Adrenal gland (tissue), 12 donors: Measurements from ENCODE around the gene ZCCHC18. TPM values are rescaled to one million over a fixed set of nuclear protein-coding genes. Genes with fewer than 3 reads are reported as not detected.

Source experiments
- DNase-seq, 7 donors: peaks; one replicate each; pipeline ENCODE4 v3.0.0-alpha.2; 2019 to 2020
- H3K27ac ChIP-seq, 5 donors: fragments of 200-600 bp; sonication (generic) in 4 of 5; 1 replicate in 3 of 5; 2 replicates in 2 of 5; pipeline versions ENCODE4 v1.5.1 to v1.8.0; 2016 to 2020; ENCODE audit warnings: mild to moderate bottlenecking in 1 of 5
- H3K27me3 ChIP-seq: fragments of 200-600 bp; 2 replicates; pipeline ENCODE4 v1.8.0; 2021
- H3K36me3 ChIP-seq, 2 donors: fragments of 200-600 bp; replicated peaks in 1 of 2; 1 replicate in 1 of 2; 2 replicates in 1 of 2; pipeline versions ENCODE4 v1.5.1 to v1.8.0; 2018 to 2022
- H3K4me1 ChIP-seq, 2 donors: fragments of 200-600 bp; replicated peaks in 1 of 2; 1 replicate in 1 of 2; 2 replicates in 1 of 2; pipeline versions ENCODE4 v1.5.1 to v1.8.0; 2018 to 2021
- H3K4me3 ChIP-seq, 4 donors: fragments of 200-600 bp; sonication (generic) in 3 of 4; one replicate each; pipeline ENCODE4 v1.5.1; 2016 to 2018
- H3K9me3 ChIP-seq, 3 donors: fragments of 200-600 bp; sonication (generic) in 1 of 3; replicated peaks in 1 of 3; 1 replicate in 2 of 3; 2 replicates in 1 of 3; pipeline versions ENCODE4 v1.5.1 to v1.8.0; 2016 to 2021
- CTCF ChIP-seq, 6 experiments: fragments of 450-650 bp in 4 of 6; fragments of 200-600 bp in 2 of 6; sonication (generic) in 1 of 6; IDR thresholded peaks; 1 replicate in 5 of 6; 2 replicates in 1 of 6; pipeline versions ENCODE4 v1.5.1 to v1.8.0; 2016 to 2021; ENCODE audit warnings: antibody characterized with exemption in 6 of 6, mild to moderate bottlenecking in 2 of 6, moderate library complexity in 1 of 6
- POLR2A ChIP-seq, 2 donors: fragments of 450-650 bp; IDR thresholded peaks; one replicate each; pipeline ENCODE4 v1.6.1; 2017; ENCODE audit warnings: antibody characterized with exemption in 2 of 2, mild to moderate bottlenecking in 2 of 2, moderate library complexity in 1 of 2
- WGBS, 4 donors: extraction: QIAGEN DNeasy Blood & Tissue Kit in 2 of 4; methylation state at CpG; one replicate each; pipeline versions ENCODE4 v1.1.5 to v1.1.7; 2013 to 2017; 5-methylcytosine and 5-hydroxymethylcytosine counted together
- intact Hi-C, 2 donors: fragments of 100-400 bp; cut with DNase I; formaldehyde crosslinking; loops; one replicate each; pipeline versions ENCODE4 v1.14.1 to v1.15.0; 2022 to 2023
- polyA plus RNA-seq, 3 donors: library from polyadenylated mRNA; stranded (reverse); fragments of 200-250 nt in 2 of 3; fragments of 350-450 nt in 1 of 3; fragmentation: Illumina TruSeq in 1 of 3; extraction: RNeasy Lipid Tissue Mini Kit (QIAGEN cat#74804) in 1 of 3; gene quantifications; one replicate each; pipeline ENCODE4 v1.2.3, GENCODE V29; 2013 to 2014
- total RNA-seq, 9 donors: library from RNA; depleted of rRNA in 4 of 9; stranded (reverse); fragments of >200 nt in 4 of 9; fragments of 120-200 nt in 1 of 9; fragmentation: NEBNext Ultra II Directional in 1 of 9; extraction: Animal tissue kit (Norgen Biotek cat#: 25700) in 1 of 9; gene quantifications; one replicate each; pipeline versions ENCODE4 v1.1.0 to v1.2.4, GENCODE V29; 2013 to 2023
- donor health status: healthy with polysubstance abuse.
- donor health status: Bipolar disorder and iron deficiency.
- donor health status: DM: yes; HTN: yes; CAD: no.
- donor health status: DM: no; HTN: no; CAD: no.
- donor health status: DM: no; HTN: no; CAD: no.
- donor health status: DM: yes; HTN: yes; CAD: no.

Gene ZCCHC18
- total and polyA plus RNA-seq, 12 donors, result 0.38 to 1.6 (median 0.78) TPM; not detected in 2

- Histone ChIP-seq H3K9me3 (no peaks in the 10 kb centered on the region), H3K36me3 (no peaks in the 10 kb centered on the region), H3K27me3 (peaks cover 6% of the 10 kb centered on the region), H3K4me1 (no peaks in the 10 kb centered on the region), H3K27ac (no peak overlapping the region), H3K4me3 (no peak overlapping the region)
- TF ChIP-seq POLR2A (IDR thresholded peaks at IDR 0.05), result no peak
- no peak for TF ChIP-seq CTCF (IDR thresholded peaks at IDR 0.05)
- WGBS, 4 donors, result 59 to 77% (median 62%) methylated on average over 5 of the region's 5 CpGs; no CpG with 5 or more reads in 1 of the 4 donors
- no peak for DNase-seq
- intact Hi-C loops, result no loop called here
These were observed 27.6 kb upstream of the ZCCHC18 start for GRCh38 chrX:104084534-104085277.

DNA sequence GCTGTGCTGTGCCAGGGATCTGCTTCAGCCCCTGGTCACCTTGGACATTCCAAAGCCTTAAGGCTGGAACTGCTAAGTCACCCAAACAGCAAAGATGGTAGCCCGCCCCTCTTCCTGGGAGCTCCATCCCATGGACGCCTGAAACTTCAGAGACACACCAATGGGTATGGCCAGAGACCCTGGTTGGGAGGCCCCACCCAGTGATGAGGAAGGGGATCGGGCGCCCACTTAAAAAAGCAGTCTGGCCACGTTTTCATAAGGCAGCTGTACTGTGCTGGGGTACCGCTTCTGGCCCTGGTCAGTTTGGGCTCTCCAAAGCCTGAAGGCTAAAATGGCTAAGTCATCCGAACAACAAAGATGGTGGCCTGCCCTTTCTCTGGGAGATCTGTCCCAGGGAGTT lies 26.8 kb upstream of the ZCCHC18 start:
- Histone ChIP-seq H3K4me1 (no peaks in the 10 kb centered on the region), H3K4me3 (no peak overlapping the region), H3K27me3 (peaks cover 6% of the 10 kb centered on the region), H3K27ac (no peak overlapping the region), H3K9me3 (no peaks in the 10 kb centered on the region), H3K36me3 (no peaks in the 10 kb centered on the region)
- no peak for DNase-seq
- intact Hi-C loops, result no loop called here
- no peak for TF ChIP-seq CTCF (IDR thresholded peaks at IDR 0.05)
- TF ChIP-seq POLR2A (IDR thresholded peaks at IDR 0.05), result no peak
- 81 to 86% (median 81%) methylated on average over 3 to 7 of the region's 7 CpGs; no CpG with 5 or more reads in 1 of the 4 donors for WGBS, 4 donors

GRCh38 chrX:104085919-104086318 lies 26.4 kb upstream of the ZCCHC18 start:
- Histone ChIP-seq H3K36me3 (no peaks in the 10 kb centered on the region), H3K4me1 (no peaks in the 10 kb centered on the region), H3K27ac (no peak overlapping the region), H3K4me3 (no peak overlapping the region), H3K9me3 (no peaks in the 10 kb centered on the region), H3K27me3 (peaks cover 6% of the 10 kb centered on the region)
- DNase-seq, result no peak
- TF ChIP-seq CTCF (IDR thresholded peaks at IDR 0.05), result no peak
- no peak for TF ChIP-seq POLR2A (IDR thresholded peaks at IDR 0.05)
- 79 to 87% (median 82%) methylated on average over 6 to 7 of the region's 7 CpGs; no CpG with 5 or more reads in 1 of the 4 donors for WGBS, 4 donors
- intact Hi-C loops, result no loop called here

DNA sequence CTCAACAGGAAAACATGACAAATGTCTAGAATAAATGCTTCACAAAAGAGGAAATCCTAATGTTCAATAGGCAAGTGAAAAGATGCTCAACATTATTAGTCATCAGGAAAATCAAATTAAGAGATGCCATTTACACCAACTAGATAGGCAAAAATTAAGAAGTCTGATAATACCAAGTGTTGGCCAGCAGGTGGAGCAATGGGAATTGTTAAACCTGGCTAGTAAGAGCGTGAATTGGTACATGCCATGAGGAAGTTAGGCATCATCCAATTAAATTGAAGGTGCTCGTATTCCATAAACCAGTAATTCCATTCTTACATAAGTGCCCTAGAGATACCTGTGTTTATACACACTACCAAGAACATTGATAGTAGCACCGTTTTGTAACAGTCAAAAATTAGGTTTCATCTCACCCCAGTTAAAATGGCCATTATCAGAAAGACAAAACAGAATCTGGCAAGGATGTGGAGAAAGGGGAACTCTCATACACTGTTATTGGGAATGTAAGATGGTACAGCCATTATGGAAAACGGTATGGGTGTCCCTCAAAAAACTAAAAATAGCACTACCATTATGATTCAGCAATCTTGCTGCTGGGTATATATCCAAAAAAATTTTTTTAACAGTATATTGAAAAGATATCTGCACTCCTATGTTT lies 14.0 kb upstream of the ZCCHC18 start:
- TF ChIP-seq POLR2A (IDR thresholded peaks at IDR 0.05) (no peak), CTCF (IDR thresholded peaks at IDR 0.05) (peak; percentile 54 to 69 (median 60))
- DNase-seq, result peak; percentile 34 to 63 (median 57)
- H3K27me3 ChIP-seq, result peaks cover 30% of the 10 kb centered on the region
- no peaks in the 10 kb centered on the region for H3K36me3 ChIP-seq
- no peak overlapping the region for H3K4me3 ChIP-seq
- intact Hi-C loops, result no loop called here
- no peaks in the 10 kb centered on the region for H3K4me1 ChIP-seq
- 0 to 2% (median 1%) methylated on average over 4 of the region's 4 CpGs for WGBS, 4 donors
- no peak overlapping the region for H3K27ac ChIP-seq
- H3K9me3 ChIP-seq, result no peaks in the 10 kb centered on the region
